SK-N-SH (cell line): ENCODE data around the gene CNN2. TPM values are rescaled to one million over a fixed set of nuclear protein-coding genes. Genes with fewer than 3 reads are reported as not detected.

Experiments used
- CTCF ChIA-PET: fragments of 300-600, 350-600 bp; formaldehyde crosslinking; extraction: SDS; loops from one replicate; lab custom pipeline; 2021; lab: Yijun Ruan, JAX
- POLR2A ChIA-PET: fragments of 350-600 bp; sonication (Branson Sonifier 250); formaldehyde crosslinking; extraction: SDS; loops from one replicate; lab custom pipeline; 2020; ENCODE audit warnings: antibody characterized with exemption, inconsistent platforms; lab: Yijun Ruan, JAX
- DNase-seq: peaks from one replicate; pipeline ENCODE4 v3.0.0; 2012
- H2AFZ ChIP-seq: fragments of 200-600 bp; sonication (generic); 2 replicates; pipeline ENCODE4 v1.8.1; 2016; ENCODE audit warnings: antibody characterized with exemption, mild to moderate bottlenecking, low read depth
- H3F3A ChIP-seq: fragments of 200-600 bp; sonication (generic); replicated peaks from 2 replicates; pipeline ENCODE3; 2016; ENCODE audit warnings: antibody characterized with exemption, mild to moderate bottlenecking; ENCODE audit not compliant: insufficient read depth
- H3K27ac ChIP-seq, 2 experiments: fragments of 200-500 bp in 1 of 2; fragments of 200-600 bp in 1 of 2; sonication (Bioruptor generic) in 1 of 2; sonication (generic), shearing (Covaris generic) in 1 of 2; 2 replicates each; pipeline versions ENCODE4 v1.5.1 to v1.6.1; 2014 to 2016; ENCODE audit warnings: low read depth in 2 of 2, inconsistent platforms in 1 of 2, low read length in 1 of 2, mild to moderate bottlenecking in 1 of 2, mixed read lengths in 1 of 2
- H3K27me3 ChIP-seq: fragments of 200-600 bp; sonication (generic), shearing (Covaris generic); 2 replicates; pipeline ENCODE4 v1.6.1; 2016; ENCODE audit warnings: mixed run types; ENCODE audit not compliant: insufficient read depth
- H3K36me3 ChIP-seq, 2 experiments: fragments of 200-500 bp in 1 of 2; fragments of 200-600 bp in 1 of 2; sonication (Bioruptor generic) in 1 of 2; sonication (generic) in 1 of 2; replicated peaks in 1 of 2; 2 replicates each; pipeline versions ENCODE3 to v1.5.1; 2014 to 2016; ENCODE audit warnings: low read length in 1 of 2, mild to moderate bottlenecking in 1 of 2; ENCODE audit not compliant: insufficient read depth in 2 of 2, control insufficient read depth in 1 of 2
- H3K4me1 ChIP-seq, 2 experiments: fragments of 200-500 bp in 1 of 2; fragments of 200-600 bp in 1 of 2; sonication (Bioruptor generic) in 1 of 2; sonication (generic), shearing (Covaris generic) in 1 of 2; 2 replicates each; pipeline versions ENCODE4 v1.5.1 to v1.6.1; 2014 to 2016; ENCODE audit warnings: low read depth in 1 of 2, low read length in 1 of 2, mixed run types in 1 of 2; ENCODE audit not compliant: insufficient read depth in 2 of 2, control insufficient read depth in 1 of 2
- H3K4me2 ChIP-seq: fragments of 200-600 bp; sonication (generic), shearing (Covaris generic); 2 replicates; pipeline ENCODE4 v1.6.1; 2017; ENCODE audit warnings: mixed run types
- H3K4me3 ChIP-seq, 2 experiments: fragments of 200-500 bp in 1 of 2; fragments of 200-600 bp in 1 of 2; sonication (Bioruptor generic) in 1 of 2; sonication (generic), shearing (Covaris generic) in 1 of 2; 2 replicates each; pipeline versions ENCODE4 v1.5.1 to v1.8.1; 2014 to 2016; ENCODE audit warnings: low read depth in 2 of 2, inconsistent platforms in 1 of 2, low read length in 1 of 2, mild to moderate bottlenecking in 1 of 2, mixed read lengths in 1 of 2, moderate library complexity in 1 of 2
- H3K79me2 ChIP-seq: fragments of 200-600 bp; sonication (generic); 2 replicates; pipeline ENCODE4 v1.8.1; 2017; ENCODE audit warnings: mild to moderate bottlenecking; ENCODE audit not compliant: insufficient read depth
- H3K9ac ChIP-seq: fragments of 200-600 bp; sonication (generic); 2 replicates; pipeline ENCODE4 v1.6.1; 2017; ENCODE audit warnings: mixed run types
- H3K9me2 ChIP-seq: fragments of 200-600 bp; sonication (generic); 2 replicates; pipeline ENCODE4 v1.6.1; 2017; ENCODE audit warnings: mixed run types
- H3K9me3 ChIP-seq: fragments of 200-600 bp; sonication (generic); 2 replicates; pipeline ENCODE4 v1.6.1; 2017; ENCODE audit warnings: mixed run types, mild to moderate bottlenecking, moderate library complexity
- H4K20me1 ChIP-seq: fragments of 200-600 bp; sonication (generic); 2 replicates; pipeline ENCODE4 v1.6.1; 2017; ENCODE audit warnings: mild to moderate bottlenecking, mixed run types; ENCODE audit not compliant: insufficient read depth
- CHD2 ChIP-seq: fragments of 150-350 bp; IDR thresholded peaks from 2 replicates; pipeline ENCODE4 v1.6.1; 2018; ENCODE audit warnings: low read length; ENCODE audit not compliant: partially characterized antibody
- EP300 ChIP-seq, 2 experiments: IDR thresholded peaks; 2 replicates each; pipeline versions ENCODE4 v1.4.0 to v1.6.1; 2012; ENCODE audit warnings: borderline replicate concordance in 1 of 2, low read depth in 1 of 2, low read length in 1 of 2
- EZH2phosphoT487 ChIP-seq: fragments of 200-600 bp; sonication (generic); IDR thresholded peaks from 2 replicates; pipeline ENCODE4 v1.6.1; 2017; ENCODE audit warnings: low read depth, mixed run types, mild to moderate bottlenecking, antibody characterized with exemption, moderate library complexity, borderline replicate concordance
- FOXJ3 ChIP-seq: sonication (generic); formaldehyde crosslinking; IDR thresholded peaks from 2 replicates; pipeline ENCODE4 v1.5.1; 2020; ENCODE audit warnings: mild to moderate bottlenecking, missing genetic modification reagents
- JUND ChIP-seq: IDR thresholded peaks from 2 replicates; pipeline ENCODE4 v1.4.0; 2012
- NFIC ChIP-seq: IDR thresholded peaks from 2 replicates; pipeline ENCODE4 v1.4.0; 2012; ENCODE audit warnings: borderline replicate concordance
- POLR2AphosphoS5 ChIP-seq: IDR thresholded peaks from 2 replicates; pipeline ENCODE4 v1.6.1; 2012; ENCODE audit warnings: low read depth, low read length
- SIN3A ChIP-seq: IDR thresholded peaks from 2 replicates; pipeline ENCODE4 v1.6.1; 2012; ENCODE audit warnings: low read depth, mild to moderate bottlenecking, low read length, moderate library complexity, borderline replicate concordance
- SMC3 ChIP-seq: IDR thresholded peaks from 2 replicates; pipeline ENCODE4 v1.6.1; 2012; ENCODE audit warnings: low read depth, low read length, improper control_type of control experiment
- TAF1 ChIP-seq: IDR thresholded peaks from 2 replicates; pipeline ENCODE4 v1.6.1; 2012; ENCODE audit warnings: low read depth, mild to moderate bottlenecking, low read length, moderate library complexity, borderline replicate concordance
- TCF12 ChIP-seq: IDR thresholded peaks from 2 replicates; pipeline ENCODE4 v1.4.0; 2012
- WGBS: methylation state at CpG from one replicate; pipeline ENCODE4 v1.1.6; 2017; ENCODE audit warnings: low lambda C conversion rate; 5-methylcytosine and 5-hydroxymethylcytosine counted together
- polyA plus RNA-seq, 3 experiments: library from polyadenylated mRNA; depleted of rRNA; stranded (reverse); fragments of >200 nt; gene quantifications; 2 replicates each; pipeline ENCODE4 v1.2.3, GENCODE V29; 2012
- TF ChIP-seq, protein P1 (sequence below): fragments of 150-350 bp; IDR thresholded peaks from 2 replicates; pipeline ENCODE4 v1.6.1; 2017; ENCODE audit warnings: antibody characterized with exemption, low read length, low read depth, borderline replicate concordance
- TF ChIP-seq, protein P2 (sequence below): IDR thresholded peaks from 2 replicates; pipeline ENCODE4 v1.4.0; 2012; ENCODE audit warnings: low read depth, borderline replicate concordance
- TF ChIP-seq, protein P3 (sequence below): IDR thresholded peaks from 2 replicates; pipeline ENCODE4; 2012
- TF ChIP-seq, protein P4 (sequence below): IDR thresholded peaks from 2 replicates; pipeline ENCODE4 v1.6.1; 2012; ENCODE audit warnings: mild to moderate bottlenecking, low read depth, low read length, moderate library complexity

Gene CNN2
- polyA plus RNA-seq, 1 of the 3 experiments (the other 2 are of a cell fraction) = 279 TPM

DNA sequence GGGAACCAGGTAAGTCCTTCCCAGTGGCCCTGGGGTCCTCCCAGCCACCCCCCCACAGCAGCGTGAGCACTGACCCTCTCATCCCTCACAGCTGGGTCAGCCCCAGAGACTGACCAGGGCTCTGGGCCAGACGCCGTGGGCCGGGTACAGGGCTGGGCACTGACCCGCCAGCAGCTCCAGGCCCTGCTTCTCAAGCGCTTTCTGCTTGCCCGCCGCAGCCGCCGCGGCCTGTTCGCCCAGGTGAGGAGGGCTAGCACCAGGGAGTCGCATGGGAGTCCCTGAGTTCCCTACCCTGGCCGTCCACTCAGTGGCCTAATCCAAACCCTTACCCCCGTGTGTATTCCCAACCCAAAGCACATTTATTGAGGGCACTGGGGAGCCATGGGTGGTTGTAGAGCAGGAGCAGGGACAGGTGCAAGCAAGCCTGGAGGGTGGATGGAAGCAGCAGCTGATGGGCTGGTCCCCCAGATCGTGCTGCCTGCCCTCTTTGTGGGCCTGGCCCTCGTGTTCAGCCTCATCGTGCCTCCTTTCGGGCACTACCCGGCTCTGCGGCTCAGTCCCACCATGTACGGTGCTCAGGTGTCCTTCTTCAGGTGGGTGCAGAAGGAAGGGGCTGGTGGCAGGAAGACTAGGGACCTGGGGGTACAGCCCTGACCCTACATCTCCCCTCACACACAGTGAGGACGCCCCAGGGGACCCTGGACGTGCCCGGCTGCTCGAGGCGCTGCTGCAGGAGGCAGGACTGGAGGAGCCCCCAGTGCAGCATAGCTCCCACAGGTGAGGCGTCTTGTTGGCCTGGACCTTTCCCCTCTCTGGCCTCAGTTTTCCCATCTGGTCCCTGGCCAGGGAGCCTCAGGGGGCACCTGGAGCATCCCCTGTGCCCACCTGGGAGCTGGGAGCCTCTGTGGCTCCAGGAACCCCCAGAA, 28.0 kb downstream of the CNN2 start:
- Histone ChIP-seq H2AFZ (no peak overlapping the region), H3K36me3 (no peaks in the 10 kb centered on the region), H3K79me2 (no peaks in the 10 kb centered on the region), H4K20me1 (no peaks in the 10 kb centered on the region), H3K27ac (no peak overlapping the region), H3K27me3 (no peaks in the 10 kb centered on the region), H3K9ac (no peak overlapping the region), H3F3A (peaks cover 4% of the 10 kb centered on the region), H3K9me3 (peaks cover 11% of the 10 kb centered on the region; the same call in 1 of the 2 replicates), H3K9me2 (no peaks in the 10 kb centered on the region), H3K4me2 (no peak overlapping the region), H3K4me1 (no peaks in the 10 kb centered on the region), H3K4me3 (no peak overlapping the region)
- TF ChIP-seq SMC3 (no peak), FOXJ3 (CRISPR knock-in tag) (no peak), EP300 (IDR thresholded peaks at IDR 0.05; ENCODE audit: borderline replicate concordance in 1 of 2, low read depth in 1 of 2, low read length in 1 of 2) (no peak), TCF12 (no peak), NFIC (no peak), EZH2phosphoT487 (no peak), POLR2AphosphoS5 (no peak), CHD2 (no peak), SIN3A (no peak), TAF1 (no peak)
- TF ChIP-seq, protein P1, sequence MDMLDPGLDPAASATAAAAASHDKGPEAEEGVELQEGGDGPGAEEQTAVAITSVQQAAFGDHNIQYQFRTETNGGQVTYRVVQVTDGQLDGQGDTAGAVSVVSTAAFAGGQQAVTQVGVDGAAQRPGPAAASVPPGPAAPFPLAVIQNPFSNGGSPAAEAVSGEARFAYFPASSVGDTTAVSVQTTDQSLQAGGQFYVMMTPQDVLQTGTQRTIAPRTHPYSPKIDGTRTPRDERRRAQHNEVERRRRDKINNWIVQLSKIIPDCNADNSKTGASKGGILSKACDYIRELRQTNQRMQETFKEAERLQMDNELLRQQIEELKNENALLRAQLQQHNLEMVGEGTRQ = no peak
- TF ChIP-seq, protein P2, sequence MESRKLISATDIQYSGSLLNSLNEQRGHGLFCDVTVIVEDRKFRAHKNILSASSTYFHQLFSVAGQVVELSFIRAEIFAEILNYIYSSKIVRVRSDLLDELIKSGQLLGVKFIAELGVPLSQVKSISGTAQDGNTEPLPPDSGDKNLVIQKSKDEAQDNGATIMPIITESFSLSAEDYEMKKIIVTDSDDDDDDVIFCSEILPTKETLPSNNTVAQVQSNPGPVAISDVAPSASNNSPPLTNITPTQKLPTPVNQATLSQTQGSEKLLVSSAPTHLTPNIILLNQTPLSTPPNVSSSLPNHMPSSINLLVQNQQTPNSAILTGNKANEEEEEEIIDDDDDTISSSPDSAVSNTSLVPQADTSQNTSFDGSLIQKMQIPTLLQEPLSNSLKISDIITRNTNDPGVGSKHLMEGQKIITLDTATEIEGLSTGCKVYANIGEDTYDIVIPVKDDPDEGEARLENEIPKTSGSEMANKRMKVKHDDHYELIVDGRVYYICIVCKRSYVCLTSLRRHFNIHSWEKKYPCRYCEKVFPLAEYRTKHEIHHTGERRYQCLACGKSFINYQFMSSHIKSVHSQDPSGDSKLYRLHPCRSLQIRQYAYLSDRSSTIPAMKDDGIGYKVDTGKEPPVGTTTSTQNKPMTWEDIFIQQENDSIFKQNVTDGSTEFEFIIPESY = no peak
- ChIA-PET CTCF (interaction anchor here (0.9 to 1.3 kb wide), 4 partner anchors 11 to 139 kb away, joined by 3 to 6 read pairs (median 5); partner anchors contain the start of gene ARHGAP45), POLR2A (no interaction called here)
- 81% methylated on average over 18 of the region's 28 CpGs for WGBS
- no peak for DNase-seq

DNA sequence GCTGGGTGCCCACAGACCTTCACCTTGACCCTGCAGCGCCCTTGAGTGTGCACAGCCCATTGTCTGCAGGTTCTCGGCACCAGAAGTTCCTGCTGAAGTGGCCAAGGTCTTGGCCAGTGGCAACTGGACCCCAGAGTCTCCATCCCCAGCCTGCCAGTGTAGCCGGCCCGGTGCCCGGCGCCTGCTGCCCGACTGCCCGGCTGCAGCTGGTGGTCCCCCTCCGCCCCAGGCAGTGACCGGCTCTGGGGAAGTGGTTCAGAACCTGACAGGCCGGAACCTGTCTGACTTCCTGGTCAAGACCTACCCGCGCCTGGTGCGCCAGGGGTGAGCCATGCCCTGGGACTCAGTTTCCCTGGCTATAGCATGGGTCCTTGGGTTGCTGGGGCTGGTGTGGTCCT, 28.6 kb downstream of the CNN2 start:
- DNase-seq = no peak
- WGBS = 100% methylated on average over 3 of the region's 14 CpGs
- Histone ChIP-seq H3K4me2 (no peak overlapping the region), H3K4me3 (no peak overlapping the region), H3K9me3 (peaks cover 11% of the 10 kb centered on the region; the same call in 1 of the 2 replicates), H3K36me3 (no peaks in the 10 kb centered on the region), H3K79me2 (no peaks in the 10 kb centered on the region), H3K27ac (no peak overlapping the region), H3K9ac (no peak overlapping the region), H3K27me3 (no peaks in the 10 kb centered on the region), H2AFZ (no peak overlapping the region), H3K9me2 (no peaks in the 10 kb centered on the region), H4K20me1 (no peaks in the 10 kb centered on the region), H3F3A (peaks cover 4% of the 10 kb centered on the region), H3K4me1 (no peaks in the 10 kb centered on the region)
- POLR2A ChIA-PET = no interaction called here
- CTCF ChIA-PET = no interaction called here
- TF ChIP-seq, protein P3, sequence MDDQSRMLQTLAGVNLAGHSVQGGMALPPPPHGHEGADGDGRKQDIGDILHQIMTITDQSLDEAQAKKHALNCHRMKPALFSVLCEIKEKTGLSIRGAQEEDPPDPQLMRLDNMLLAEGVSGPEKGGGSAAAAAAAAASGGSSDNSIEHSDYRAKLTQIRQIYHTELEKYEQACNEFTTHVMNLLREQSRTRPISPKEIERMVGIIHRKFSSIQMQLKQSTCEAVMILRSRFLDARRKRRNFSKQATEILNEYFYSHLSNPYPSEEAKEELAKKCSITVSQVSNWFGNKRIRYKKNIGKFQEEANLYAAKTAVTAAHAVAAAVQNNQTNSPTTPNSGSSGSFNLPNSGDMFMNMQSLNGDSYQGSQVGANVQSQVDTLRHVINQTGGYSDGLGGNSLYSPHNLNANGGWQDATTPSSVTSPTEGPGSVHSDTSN = no peak
- TF ChIP-seq, protein P4, sequence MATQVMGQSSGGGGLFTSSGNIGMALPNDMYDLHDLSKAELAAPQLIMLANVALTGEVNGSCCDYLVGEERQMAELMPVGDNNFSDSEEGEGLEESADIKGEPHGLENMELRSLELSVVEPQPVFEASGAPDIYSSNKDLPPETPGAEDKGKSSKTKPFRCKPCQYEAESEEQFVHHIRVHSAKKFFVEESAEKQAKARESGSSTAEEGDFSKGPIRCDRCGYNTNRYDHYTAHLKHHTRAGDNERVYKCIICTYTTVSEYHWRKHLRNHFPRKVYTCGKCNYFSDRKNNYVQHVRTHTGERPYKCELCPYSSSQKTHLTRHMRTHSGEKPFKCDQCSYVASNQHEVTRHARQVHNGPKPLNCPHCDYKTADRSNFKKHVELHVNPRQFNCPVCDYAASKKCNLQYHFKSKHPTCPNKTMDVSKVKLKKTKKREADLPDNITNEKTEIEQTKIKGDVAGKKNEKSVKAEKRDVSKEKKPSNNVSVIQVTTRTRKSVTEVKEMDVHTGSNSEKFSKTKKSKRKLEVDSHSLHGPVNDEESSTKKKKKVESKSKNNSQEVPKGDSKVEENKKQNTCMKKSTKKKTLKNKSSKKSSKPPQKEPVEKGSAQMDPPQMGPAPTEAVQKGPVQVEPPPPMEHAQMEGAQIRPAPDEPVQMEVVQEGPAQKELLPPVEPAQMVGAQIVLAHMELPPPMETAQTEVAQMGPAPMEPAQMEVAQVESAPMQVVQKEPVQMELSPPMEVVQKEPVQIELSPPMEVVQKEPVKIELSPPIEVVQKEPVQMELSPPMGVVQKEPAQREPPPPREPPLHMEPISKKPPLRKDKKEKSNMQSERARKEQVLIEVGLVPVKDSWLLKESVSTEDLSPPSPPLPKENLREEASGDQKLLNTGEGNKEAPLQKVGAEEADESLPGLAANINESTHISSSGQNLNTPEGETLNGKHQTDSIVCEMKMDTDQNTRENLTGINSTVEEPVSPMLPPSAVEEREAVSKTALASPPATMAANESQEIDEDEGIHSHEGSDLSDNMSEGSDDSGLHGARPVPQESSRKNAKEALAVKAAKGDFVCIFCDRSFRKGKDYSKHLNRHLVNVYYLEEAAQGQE = no peak
- TF ChIP-seq JUND (no peak), EP300 (IDR thresholded peaks at IDR 0.05; ENCODE audit: borderline replicate concordance in 1 of 2, low read depth in 1 of 2, low read length in 1 of 2) (no peak), TAF1 (no peak)
